Gastroesophageal sphincter (tissue), 3 donors: Measurements from ENCODE around the gene USF3.

Source experiments
- CTCF ChIP-seq, 4 experiments: fragments of 200-600 bp in 2 of 4; fragments of 450-650 bp in 2 of 4; sonication (generic) in 1 of 4; IDR thresholded peaks; one replicate each; pipeline ENCODE4 v1.5.1; 2017 to 2019; ENCODE audit warnings: antibody characterized with exemption in 4 of 4, mild to moderate bottlenecking in 2 of 4, moderate library complexity in 2 of 4
- EP300 ChIP-seq: sonication (generic); formaldehyde crosslinking; IDR thresholded peaks from one replicate; pipeline ENCODE4 v1.6.1; 2017; ENCODE audit warnings: antibody characterized with exemption, mild to moderate bottlenecking
- POLR2A ChIP-seq, 2 donors: fragments of 450-650 bp; IDR thresholded peaks; one replicate each; pipeline ENCODE4 v1.6.1; 2017; ENCODE audit warnings: antibody characterized with exemption in 2 of 2, mild to moderate bottlenecking in 2 of 2, moderate library complexity in 1 of 2
- POLR2AphosphoS5 ChIP-seq: sonication (generic); formaldehyde crosslinking; IDR thresholded peaks from one replicate; pipeline ENCODE4 v1.6.1; 2017; ENCODE audit warnings: antibody characterized with exemption

DNA sequence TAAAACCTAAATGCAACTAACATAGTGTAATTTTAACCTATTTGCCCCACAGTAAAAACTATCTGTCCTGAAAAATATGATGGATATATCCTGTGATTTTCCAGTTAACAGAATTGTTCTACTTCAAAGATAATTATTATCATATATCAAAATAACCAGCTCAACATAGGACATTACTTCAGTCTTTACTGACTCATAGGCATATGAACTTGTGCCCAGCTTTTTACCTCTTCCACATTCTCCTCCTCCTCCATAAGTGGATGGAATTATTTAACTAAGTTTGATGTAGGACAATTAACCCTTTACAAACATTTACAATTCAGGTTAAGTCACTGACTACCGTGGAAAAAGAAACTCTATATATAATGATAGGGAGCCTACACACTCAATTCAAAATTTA, 22.9 kb upstream of the USF3 start:
- TF ChIP-seq CTCF (IDR thresholded peaks at IDR 0.05) (no peak), EP300 (no peak), POLR2A (IDR thresholded peaks at IDR 0.05) (no peak), POLR2AphosphoS5 (no peak)
